Right kidney (tissue), 9 donors: ENCODE measurements around the gene AKR1C8.
"Not testable (repeated sequence)": the region's sequence is repeated elsewhere in the genome, so short reads cannot be mapped to it uniquely, and the experiment has no call there.

Source experiments
- DNase-seq: peaks from one replicate; pipeline ENCODE4 v3.0.0-alpha.2; 2016
- long read RNA-seq, 8 donors: transcript quantifications; one replicate each; lab custom pipeline, GENCODE V29; 2026

The AKR1C8 gene
- long read RNA-seq, donor 1 = 0 reads
- long read RNA-seq, donor 2 = 0 reads
- long read RNA-seq, donor 3 = 0 reads
- long read RNA-seq, donor 4 = 0 reads
- long read RNA-seq, donor 5 = 0 reads
- long read RNA-seq, donor 6 = 0 reads
- long read RNA-seq, donor 7 = 0 reads
- long read RNA-seq, donor 8 = 0 reads

DNA sequence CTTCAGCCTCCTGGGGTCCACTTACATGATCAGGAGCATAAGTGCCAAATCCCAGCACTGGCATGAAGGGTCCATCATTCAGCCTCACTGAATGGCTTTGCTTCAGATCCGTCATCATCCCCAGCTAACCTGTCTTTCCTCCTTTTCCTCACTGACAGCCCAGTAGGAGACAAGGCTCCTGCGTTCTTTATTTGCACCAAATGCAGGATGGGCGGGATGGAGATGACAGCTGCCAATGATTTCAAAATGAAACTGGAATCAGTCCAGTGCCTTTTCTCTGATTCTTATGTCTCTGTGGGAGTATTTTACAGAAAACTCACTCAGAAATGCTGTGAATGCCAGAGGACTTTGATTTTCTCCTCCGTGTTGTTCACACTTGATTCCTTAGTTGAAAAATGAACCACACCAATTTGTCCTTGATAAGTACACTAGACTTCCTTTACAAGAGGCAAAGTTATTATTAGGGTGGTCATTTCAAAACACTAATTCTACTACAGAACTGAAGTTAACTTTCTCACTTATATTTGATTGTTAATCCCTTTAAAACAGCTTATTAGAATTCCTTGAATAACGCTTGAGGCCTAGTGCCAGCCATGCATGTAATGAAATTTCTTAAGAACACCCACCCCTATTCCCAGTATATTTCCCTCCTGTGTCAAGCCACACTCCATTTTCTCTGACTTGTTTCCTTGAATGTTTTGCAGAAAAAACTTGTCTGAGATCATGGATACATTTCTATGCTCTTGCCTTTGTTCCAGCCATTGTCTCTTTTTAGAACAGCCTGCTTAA, at the start of gene AKR1C8:
AKR1C8 (minus strand) TSS at position 164 of the 789 bp plus-strand sequence; CDS start at position 118, 46 bp downstream.
- DNase-seq = peak; percentile 14

- DNase-seq = no peak
These were observed 49.3 kb upstream of the AKR1C8 start for GRCh38 chr10:5234106-5234860.

- no peak for DNase-seq
These were observed 48.4 kb upstream of the AKR1C8 start for GRCh38 chr10:5233324-5233723.

DNA sequence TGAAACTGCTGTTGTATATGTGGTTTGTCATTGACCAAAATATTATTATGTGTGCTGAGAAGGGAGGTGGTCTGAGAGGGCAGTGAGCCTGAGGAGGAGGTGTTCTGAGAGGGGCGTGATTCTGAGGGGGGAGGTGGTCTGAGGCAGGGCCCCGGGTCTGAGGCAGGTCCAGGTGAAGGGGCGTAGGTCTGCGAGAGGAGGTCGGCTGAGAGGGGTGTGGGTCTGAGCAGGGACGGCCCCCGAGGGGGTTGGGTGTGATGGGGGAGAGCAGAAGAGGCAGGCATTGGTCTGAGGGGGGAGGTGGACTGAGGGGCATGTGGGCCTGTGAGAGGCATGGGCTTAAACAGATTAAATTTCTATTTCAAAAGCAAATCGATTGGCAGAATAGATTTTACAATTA, 44.1 kb upstream of the AKR1C8 start:
- DNase-seq = no peak

GRCh38 chr10:5222942-5223341, 38.0 kb upstream of the AKR1C8 start:
- DNase-seq = not testable (repeated sequence)

DNA sequence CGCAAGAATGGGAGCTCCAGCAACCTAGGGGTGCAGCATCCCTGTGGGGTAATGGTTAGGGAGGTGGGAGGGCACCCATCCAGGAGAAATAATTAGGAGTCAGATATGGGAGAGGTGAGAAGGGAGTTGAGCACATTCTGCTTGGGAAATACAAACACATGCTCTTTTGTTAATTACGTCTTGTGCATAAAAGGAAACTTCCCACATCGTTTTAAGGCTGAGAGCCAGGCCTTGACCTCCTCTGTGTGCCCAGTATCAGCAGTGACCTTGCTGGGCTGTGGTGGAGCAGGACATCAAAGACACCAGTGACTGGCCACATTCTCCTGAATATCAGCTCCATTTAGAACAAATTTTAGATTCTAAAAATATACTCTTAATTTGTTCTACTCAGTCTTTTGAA, 34.3 kb upstream of the AKR1C8 start:
- DNase-seq = no peak

GRCh38 chr10:5216801-5217200, 31.9 kb upstream of the AKR1C8 start:
- DNase-seq = no peak

DNA sequence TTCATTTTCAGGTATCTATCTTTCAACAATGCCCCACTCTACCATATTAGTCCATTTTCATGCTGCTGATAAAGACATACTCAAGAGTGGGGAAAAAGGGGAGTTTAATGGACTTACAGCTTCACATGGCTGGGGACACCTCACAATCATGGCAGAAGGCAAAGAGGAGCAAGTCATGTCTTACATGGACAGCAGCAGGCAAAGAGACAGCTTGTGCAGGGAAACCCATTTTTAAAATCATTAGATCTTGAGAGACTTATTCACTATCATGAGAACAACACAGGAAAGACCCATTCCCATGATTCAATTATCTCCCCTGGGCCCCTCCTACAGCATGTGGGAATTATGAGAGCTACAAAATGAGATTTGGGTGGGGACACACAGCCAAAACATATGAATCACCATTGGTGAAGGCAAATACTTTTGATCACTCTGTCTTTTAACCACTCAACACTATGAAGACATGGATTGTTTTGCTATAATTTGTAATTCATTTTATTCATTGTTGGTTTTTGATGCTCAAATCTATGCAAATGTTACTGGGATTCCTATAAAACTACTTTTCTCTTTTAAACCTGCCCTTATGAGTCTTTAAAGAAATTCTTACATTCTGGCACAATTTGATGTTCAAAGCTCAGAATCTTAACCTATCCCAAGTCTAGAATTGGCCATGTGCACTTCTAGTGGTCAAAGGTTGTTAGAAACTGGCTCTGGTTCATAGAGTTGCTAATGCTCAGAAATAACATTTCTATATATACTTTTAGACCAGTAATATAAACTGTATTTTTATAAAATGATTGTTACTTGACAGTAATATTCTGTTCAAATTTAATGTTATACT, 27.0 kb upstream of the AKR1C8 start:
- DNase-seq = no peak

GRCh38 chr10:5210261-5210660, 25.3 kb upstream of the AKR1C8 start:
- DNase-seq = not testable (repeated sequence)

GRCh38 chr10:5209776-5210175, 24.8 kb upstream of the AKR1C8 start:
- DNase-seq = not testable (repeated sequence)

DNA sequence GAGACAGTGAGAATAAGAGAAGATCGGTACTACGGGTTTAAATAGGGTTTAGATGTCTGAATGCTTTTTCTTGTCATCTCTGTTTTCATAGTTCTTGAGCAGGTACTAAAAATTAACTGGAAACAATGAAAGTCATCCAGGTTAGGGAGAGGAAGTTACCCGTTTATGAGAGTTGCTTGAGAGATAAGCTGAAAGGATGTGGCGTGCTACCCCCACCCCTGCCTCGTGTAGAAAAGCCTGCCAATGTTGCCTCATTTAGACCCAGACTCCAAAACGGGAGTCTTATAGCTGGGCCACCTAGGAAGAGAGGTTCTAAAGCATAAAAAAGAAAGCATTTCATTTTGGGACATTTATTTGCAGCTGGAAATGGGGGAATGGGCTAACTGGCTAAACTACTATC, 21.8 kb upstream of the AKR1C8 start:
- DNase-seq = no peak

DNA sequence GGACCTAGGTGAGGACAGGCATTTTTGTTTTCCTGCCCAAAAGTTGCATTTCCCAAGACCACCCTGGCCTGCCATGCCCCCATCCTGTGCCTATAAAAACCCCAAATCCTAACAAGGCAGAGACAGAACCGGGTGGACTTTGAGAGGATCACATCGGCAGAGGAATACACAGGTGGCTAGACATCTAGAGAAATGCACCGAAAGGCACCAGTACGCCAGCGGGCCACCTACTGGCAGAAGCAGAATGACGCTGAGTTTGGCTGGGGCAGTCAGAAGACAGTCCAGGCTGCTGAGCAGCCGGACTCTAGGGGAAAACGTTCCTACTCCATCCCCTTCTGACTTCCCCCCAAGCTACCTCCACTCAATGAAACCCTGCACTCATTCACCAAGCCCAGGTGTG, 14.4 kb upstream of the AKR1C8 start:
- DNase-seq = no peak

- no peak for DNase-seq
These were observed 13.4 kb upstream of the AKR1C8 start for GRCh38 chr10:5198386-5198785.

GRCh38 chr10:5196702-5197113, 11.8 kb upstream of the AKR1C8 start, which contains the start of gene AKR1C4:
AKR1C4 (plus strand) TSS chr10:5196837; CDS start chr10:5196868, 31 bp downstream.
- no peak for DNase-seq

DNA sequence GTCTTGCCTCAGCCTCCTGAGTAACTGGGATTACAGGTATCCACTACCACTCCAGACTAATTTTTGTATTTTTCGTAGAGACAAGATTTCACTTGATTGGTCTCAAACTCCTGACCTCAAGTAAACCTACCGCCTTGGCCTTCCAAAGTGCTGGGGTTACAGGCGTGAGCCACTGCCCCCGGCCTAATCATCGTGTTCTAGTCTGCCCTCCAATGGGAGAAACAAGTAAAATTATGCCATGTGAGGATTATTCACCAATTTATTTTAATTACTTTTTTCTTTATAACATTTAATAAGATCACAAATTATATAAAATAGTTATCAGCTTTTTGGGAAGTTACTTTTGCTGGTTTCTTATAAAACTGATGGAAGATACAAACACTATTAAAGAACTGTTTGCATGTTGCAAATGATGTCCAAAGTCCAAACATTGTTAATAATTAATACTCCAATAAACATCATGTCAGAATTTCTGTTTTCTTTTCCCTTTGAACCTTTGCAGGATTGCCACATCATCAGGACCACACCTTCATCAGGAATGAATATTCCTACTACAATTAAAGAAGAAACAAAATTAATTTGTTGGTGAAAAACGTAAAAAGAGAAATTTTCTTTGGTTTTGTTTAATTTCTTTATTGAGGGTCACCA, 10.9 kb upstream of the AKR1C8 start:
- no peak for DNase-seq

GRCh38 chr10:5194431-5194830, 9.5 kb upstream of the AKR1C8 start:
- no peak for DNase-seq

DNA sequence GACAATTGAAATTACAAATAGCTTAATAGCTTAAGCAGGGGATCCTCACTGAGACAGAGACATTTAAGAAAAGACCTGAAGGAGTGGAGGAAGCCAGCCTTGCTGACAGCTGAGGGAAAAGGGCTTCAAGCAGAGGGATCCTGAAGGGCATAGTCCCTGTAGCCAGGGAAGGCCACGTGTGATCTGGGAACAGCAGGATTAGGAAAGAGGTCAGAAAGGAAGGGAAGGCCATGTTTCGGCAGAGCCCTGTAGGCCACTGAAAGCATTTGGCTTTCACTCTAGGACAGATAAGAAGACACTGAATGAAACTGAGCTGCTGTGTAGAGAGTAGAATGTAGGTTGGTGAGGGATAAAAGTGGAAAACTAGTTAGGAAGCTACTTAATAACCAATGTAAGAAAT, 3.4 kb upstream of the AKR1C8 start:
- DNase-seq = no peak

GRCh38 chr10:5187867-5188266, 2.9 kb upstream of the AKR1C8 start:
- DNase-seq = no peak

DNA sequence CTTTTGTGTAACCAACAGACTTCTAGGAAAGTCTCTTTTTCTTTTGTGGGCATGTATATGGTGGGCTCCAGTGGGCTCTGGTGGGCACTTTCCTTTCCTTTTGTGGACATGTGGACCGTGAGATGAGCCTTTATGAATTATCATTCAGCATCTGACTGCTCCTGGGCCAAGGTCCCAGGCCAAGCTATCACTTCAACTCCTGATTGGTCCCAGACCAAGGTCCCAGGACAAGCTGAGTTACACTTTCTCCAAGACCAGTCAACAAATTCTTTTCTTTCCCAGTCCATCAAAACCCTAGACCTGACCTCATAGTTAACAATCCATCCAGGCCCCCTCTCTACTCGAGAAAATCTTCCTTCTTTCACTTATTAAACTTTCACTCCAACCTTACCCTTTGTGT, 1.0 kb downstream of the AKR1C8 start:
- no peak for DNase-seq

GRCh38 chr10:5180503-5180902, 4.4 kb downstream of the AKR1C8 start:
- DNase-seq = not testable (repeated sequence)

- not testable (repeated sequence) for DNase-seq
These were observed 9.4 kb downstream of the AKR1C8 start for GRCh38 chr10:5175581-5175980.
